Stromal cell of bone marrow (primary cell): Measurements from ENCODE around the gene LYSMD4.

Experiments
- DNase-seq: peaks from one replicate; pipeline ENCODE4 v3.0.0-alpha.2; 2012; ENCODE audit warnings: low read depth

The LYSMD4 gene

GRCh38 chr15:99731336-99732123, 1.7 kb downstream of the LYSMD4 start:
- no peak for DNase-seq

GRCh38 chr15:99729920-99730319, 3.3 kb downstream of the LYSMD4 start:
- DNase-seq = no peak

- DNase-seq = no peak
These were observed 3.9 kb downstream of the LYSMD4 start for GRCh38 chr15:99729327-99729726.

GRCh38 chr15:99728916-99729315, 4.3 kb downstream of the LYSMD4 start:
- DNase-seq = no peak

- no peak for DNase-seq
These were observed 5.5 kb downstream of the LYSMD4 start for GRCh38 chr15:99727733-99728132.

GRCh38 chr15:99727330-99727729, 5.9 kb downstream of the LYSMD4 start:
- no peak for DNase-seq

GRCh38 chr15:99726333-99726732, 6.9 kb downstream of the LYSMD4 start:
- no peak for DNase-seq

- no peak for DNase-seq
These were observed 10.8 kb downstream of the LYSMD4 start for GRCh38 chr15:99722406-99722805.

GRCh38 chr15:99721896-99722295, 11.3 kb downstream of the LYSMD4 start:
- DNase-seq = no peak

GRCh38 chr15:99721104-99721778, 12.0 kb downstream of the LYSMD4 start:
- no peak for DNase-seq

GRCh38 chr15:99720533-99720932, 12.7 kb downstream of the LYSMD4 start:
- DNase-seq = no peak

- no peak for DNase-seq
These were observed 14.1 kb downstream of the LYSMD4 start for GRCh38 chr15:99719096-99719541.

- DNase-seq = no peak
These were observed 14.8 kb downstream of the LYSMD4 start for GRCh38 chr15:99718421-99718820.

GRCh38 chr15:99717161-99718009, 15.9 kb downstream of the LYSMD4 start:
- DNase-seq = no peak

- DNase-seq = no peak
These were observed 16.6 kb downstream of the LYSMD4 start for GRCh38 chr15:99716540-99717095.

- no peak for DNase-seq
These were observed 20.8 kb downstream of the LYSMD4 start for GRCh38 chr15:99712415-99712814.

GRCh38 chr15:99711625-99712024, 21.6 kb downstream of the LYSMD4 start:
- no peak for DNase-seq

GRCh38 chr15:99709243-99709986, 23.8 kb downstream of the LYSMD4 start:
- DNase-seq = no peak

GRCh38 chr15:99708563-99708962, 24.7 kb downstream of the LYSMD4 start:
- peak; percentile 71 for DNase-seq

GRCh38 chr15:99707473-99708270, 25.6 kb downstream of the LYSMD4 start:
- DNase-seq = peak; percentile 64
